NCI-H146 treated with DMSO at 0.1 percent for 48 hours (cell line): ENCODE results near the gene EIF3D.

ENCODE experiments used
- DNase-seq: peaks from one replicate; lab custom pipeline; 2025; ENCODE audit not compliant: unreplicated experiment; lab: John Stamatoyannopoulos, UW

The EIF3D gene

GRCh38 chr22:36510384-36510783, 18.6 kb downstream of the EIF3D start:
- no peak for DNase-seq

DNA sequence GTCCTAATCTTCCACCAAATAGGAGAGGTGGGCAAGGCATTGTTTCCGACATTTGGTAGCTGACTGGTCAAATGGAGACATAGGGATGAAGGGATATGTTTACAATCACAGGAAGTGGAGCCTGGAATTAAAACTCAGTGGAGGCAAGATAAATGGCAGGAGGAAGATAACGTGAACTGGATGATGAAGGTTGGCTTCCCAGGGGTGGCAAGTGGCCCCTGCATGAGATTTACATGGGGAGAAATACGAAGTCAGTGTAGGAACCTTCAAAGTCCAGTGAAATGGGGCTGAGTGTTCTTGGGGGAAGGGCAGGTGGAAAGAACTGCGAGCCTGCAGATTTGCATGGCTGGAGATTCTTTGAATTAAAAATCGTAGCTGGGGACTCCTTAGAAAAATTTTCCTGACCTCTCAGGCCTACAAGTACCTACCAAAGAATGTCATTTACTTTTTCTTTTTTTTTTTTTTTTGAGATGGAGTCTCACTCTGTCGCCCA, 21.4 kb downstream of the EIF3D start:
- DNase-seq, result no peak

- DNase-seq, result peak; percentile 59
Observed at GRCh38 chr22:36506637-36507517, 22.1 kb downstream of the EIF3D start, which contains the start of gene FOXRED2. Gene FOXRED2 (minus strand): TSS chr22:36507040. CDS start chr22:36506422, 618 bp downstream.

GRCh38 chr22:36505998-36506635, 22.8 kb downstream of the EIF3D start:
- no peak for DNase-seq

GRCh38 chr22:36497910-36498665, 30.9 kb downstream of the EIF3D start:
- no peak for DNase-seq

DNA sequence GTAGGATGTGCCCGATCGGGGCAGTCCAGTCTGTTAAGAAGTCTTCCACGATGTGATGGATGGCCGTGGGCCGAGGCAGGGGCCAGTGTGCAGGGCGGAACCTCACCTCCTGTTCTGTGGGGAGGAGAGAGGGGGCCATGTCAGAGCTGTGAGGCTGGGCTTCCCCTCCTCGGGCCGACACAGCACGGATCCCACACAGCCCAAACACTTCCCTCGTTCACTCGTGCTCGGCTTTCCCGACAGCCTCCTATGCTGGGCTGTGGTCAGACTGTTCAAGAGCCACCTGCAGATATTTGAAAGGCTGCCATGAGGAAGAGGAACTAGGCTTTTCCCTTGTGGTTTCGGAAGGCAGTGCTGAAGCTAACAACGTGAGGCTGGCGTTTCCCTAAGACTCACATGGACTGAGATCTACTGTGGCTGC, 35.3 kb downstream of the EIF3D start:
- DNase-seq, result no peak

GRCh38 chr22:36492109-36492508, 36.9 kb downstream of the EIF3D start:
- no peak for DNase-seq

GRCh38 chr22:36491155-36491554, 37.8 kb downstream of the EIF3D start:
- DNase-seq, result no peak

GRCh38 chr22:36486619-36487384, 42.2 kb downstream of the EIF3D start:
- DNase-seq, result no peak

- peak; percentile 86 for DNase-seq
Observed at GRCh38 chr22:36481393-36482168, 47.4 kb downstream of the EIF3D start, which contains the start of gene TXN2. Gene TXN2 (minus strand): TSS chr22:36481640. CDS start chr22:36480837, 803 bp downstream.

- DNase-seq, result no peak
Observed at GRCh38 chr22:36480941-36481392, 48.0 kb downstream of the EIF3D start.

- no peak for DNase-seq
Observed at GRCh38 chr22:36478966-36479365, 50.0 kb downstream of the EIF3D start.

- DNase-seq, result no peak
Observed at GRCh38 chr22:36475341-36475740, 53.6 kb downstream of the EIF3D start.

DNA sequence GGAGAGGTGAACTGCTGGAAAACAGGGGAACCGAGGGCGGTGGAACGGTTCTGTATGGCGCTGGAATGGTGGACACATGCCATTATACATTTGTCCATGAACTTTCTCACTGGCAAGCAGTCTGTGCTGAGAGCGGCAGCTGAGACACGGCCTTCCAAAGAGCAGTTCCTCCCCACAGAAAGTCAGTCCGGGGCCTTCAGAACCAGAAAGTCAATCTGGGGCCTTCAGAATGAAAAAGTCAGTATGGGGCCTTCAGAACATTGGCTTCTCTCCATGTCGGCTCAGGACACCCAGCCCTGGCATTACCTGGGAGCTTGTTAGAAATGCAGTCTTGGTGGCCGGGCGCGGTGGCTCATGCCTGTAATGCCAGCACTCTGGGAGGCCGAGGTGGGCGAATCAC, 56.3 kb downstream of the EIF3D start:
- no peak for DNase-seq

GRCh38 chr22:36471341-36471821, 57.6 kb downstream of the EIF3D start:
- no peak for DNase-seq

GRCh38 chr22:36470994-36471331, 58.0 kb downstream of the EIF3D start:
- DNase-seq, result no peak

DNA sequence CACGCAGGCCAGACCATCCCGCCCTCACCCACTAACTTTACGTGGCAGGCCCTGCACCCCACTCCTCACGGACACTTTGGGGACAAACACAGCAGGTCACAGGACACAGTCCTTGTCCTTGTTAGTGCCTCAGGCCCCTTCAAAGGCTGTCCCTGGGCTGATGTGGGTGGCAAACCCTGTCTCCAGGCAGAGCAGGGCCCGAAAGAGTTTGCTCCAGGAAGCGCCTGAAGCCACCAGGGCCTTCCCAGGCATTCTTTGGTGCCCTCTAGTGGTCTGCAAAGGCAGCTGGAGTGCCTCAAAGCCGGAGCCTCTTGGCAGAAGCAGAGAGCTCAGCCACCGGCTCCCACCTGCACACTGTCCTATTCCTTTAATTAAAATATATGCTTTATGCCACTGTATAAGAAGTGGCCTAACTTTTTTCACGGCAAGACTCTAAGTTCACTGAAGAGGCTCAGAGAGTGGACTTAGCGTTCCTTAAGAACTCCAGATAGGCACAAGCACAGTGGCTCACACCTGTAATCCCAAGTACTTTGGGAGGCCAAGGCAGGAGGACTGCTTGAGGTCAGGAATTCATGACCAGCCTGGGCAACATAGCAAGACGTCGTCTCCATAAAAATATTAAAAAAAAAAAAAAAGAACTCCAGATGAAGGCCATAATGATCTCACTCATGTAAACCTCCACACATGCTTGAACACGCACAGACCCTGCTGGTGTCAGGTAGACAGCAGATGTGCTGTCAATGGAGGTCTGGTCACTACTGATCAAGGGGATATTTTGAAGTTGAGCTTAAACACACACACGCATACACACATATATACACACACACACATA, 58.6 kb downstream of the EIF3D start:
- peak; percentile 15 for DNase-seq

- no peak for DNase-seq
Observed at GRCh38 chr22:36469094-36469710, 59.8 kb downstream of the EIF3D start.
